Stimulated activated CD4-positive, alpha-beta T cell treated with anti-CD3 and anti-CD28 coated beads, TNF-alpha, amount 100 ng/mL, for 4 hours (primary cell): ENCODE results near the gene LILRB5.
"Not testable (repeated sequence)": the region's sequence is repeated elsewhere in the genome, so short reads cannot be mapped to it uniquely, and the experiment has no call there.

Experiments
- DNase-seq, 3 experiments: peaks; one replicate each; pipeline ENCODE4 v3.0.0-alpha.2; 2020; ENCODE audit warnings: low read depth in 3 of 3

LILRB5 gene

DNA sequence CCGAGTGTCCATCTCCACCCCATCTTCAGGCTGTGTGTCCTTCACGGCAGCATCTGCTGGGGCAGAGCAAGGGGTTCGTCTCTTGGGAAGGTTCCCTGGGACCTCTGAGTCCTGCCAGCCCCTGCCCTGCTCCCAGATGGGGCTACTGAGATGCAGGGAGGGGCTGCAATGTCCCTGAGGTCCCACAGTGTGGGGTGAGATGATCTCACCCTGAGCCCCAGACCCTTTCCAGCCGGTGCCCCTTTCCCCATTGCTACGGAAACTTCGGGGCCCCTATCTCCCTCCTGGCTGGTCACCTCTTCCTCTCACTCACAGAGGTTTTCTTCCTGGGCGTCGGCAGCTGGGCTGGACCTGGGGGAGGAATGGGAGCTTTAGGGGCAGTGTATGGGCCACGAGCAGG is 18.9 kb upstream of the LILRB5 start:
- no peak for DNase-seq

DNA sequence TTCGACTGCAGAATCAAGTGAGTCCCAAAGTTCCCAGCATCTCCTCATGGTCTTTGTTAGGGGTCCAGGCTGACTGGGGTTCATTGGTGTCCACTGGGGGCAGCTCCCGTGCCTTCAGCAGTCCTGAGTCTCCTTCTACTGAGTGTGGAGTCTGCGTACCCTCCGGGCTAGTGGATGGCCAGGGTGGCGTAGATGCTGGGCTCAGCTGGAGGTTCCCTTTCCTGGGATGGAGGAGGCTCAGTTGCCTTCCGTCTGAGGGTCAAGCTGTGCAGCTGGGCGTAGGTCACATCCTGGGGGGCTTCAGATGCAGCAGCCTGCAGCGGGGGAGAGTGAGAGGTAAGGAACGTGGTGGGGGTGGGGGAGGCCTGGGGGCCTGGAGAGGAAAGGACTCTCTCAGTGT is 17.4 kb upstream of the LILRB5 start:
- not testable (repeated sequence) for DNase-seq

DNA sequence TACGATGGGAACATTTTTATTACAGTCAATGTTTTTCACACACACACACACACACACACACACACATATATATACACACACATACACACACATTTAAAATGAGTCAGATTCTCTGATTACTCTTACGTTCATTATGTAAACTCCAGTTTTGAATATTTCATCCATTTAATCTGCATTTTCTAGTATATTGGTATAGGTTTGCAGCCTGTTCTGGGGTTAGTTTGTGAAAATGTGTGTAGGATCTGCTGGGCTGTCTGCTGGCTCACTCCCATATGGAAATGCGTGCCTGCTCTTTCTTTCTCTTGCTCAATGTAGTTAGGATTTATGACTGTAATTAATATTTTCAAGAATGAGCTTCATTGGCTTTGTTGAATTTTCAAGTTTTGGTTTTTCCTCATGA is 16.7 kb upstream of the LILRB5 start:
- no peak for DNase-seq

DNA sequence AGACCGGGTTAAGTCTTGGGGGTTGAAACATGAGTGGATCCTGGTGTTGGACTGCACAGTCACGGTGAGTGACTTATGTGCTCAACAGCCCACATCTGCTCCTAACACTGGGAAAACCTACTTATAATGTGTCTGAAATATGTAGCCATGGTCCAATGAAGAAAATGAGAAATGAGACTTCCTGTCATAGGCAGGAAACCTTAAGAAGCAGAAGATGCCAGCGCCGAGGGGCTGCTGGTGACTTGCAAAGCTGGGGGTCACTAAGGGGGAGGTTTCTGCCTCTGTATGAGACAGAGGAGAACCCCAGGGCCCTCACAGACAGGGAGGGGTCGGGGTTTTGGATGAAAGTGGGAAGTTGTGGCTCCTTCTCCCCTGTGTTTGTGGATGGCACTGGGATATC is 15.1 kb upstream of the LILRB5 start:
- not testable (repeated sequence) for DNase-seq

DNA sequence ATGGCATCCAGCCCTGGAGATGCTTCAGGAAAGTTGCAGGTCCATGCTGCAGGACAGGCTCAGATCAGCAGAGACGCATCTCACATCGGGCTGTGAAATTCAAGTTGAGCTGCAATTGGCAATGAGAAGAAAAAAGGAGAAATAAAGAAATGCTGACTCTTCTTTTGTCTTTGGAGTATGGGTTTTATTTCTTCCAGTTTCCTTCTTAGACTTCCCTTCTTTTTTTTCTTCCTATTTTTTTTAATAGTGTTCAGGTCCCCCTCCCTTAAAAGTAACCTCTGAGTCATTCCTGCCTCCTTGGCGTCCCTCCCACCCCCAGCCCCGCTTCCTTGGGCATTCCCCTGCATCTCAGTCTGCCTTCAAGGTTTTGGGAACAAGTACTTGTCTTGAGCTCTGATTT is 14.5 kb upstream of the LILRB5 start:
- not testable (repeated sequence) for DNase-seq

DNA sequence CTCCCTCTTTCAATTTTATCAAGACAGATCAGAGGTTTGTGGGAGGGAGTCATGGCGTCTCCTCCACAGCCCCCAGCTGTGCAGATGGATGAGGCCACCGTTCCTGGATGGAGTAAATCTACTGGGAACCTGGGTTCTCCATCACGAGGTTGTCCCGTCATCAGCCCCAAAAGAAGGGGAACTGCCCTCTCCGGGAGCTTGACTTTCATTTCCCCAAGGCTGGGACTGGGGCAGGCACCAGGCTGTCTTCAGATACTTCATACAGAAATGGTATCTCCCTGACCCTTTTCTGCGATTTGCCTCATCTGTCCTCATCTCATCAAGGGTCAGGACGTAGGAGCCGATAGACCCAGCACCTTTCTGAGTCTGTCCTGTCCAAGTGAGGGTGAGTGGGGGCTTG is 14.0 kb upstream of the LILRB5 start:
- DNase-seq, result no peak

DNA sequence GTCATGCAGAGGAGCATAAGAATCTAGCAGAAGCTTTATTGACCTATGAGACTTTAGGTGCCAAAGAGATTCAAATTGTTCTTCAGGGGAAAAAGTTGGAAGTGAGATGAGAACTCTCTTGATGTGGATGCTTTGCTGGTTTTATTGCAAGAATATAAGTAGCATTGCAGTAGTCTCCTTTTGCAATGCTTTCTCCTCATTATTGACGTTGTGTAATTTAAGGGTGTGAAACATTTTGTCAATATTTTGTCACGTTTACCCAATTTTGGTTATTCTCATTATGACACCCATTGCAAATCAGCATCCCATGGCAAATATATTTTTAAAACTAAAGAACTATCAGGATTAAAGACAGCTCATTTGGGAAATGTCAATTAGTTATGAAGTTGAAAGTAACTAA is 11.9 kb upstream of the LILRB5 start:
- no peak for DNase-seq

DNA sequence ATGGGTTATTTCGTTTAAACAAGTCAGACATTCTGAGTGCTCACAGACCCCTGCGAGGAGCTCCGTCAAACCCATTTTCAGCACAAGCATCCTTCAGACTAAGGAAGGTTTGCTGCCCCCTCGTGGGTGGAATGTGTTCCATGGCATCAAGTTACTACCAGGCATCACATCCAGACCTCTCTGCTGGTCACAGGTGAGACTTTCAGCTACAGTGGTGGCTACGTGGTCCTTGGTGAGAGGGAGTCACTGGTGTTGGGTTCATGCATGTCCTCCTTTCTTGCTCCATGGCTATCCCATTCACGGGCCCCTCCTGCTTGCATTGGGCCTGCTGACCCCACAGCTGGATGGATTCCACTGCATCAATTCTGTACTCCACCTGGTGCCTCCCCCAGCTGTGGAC is 9.1 kb upstream of the LILRB5 start:
- DNase-seq, result peak; percentile 27 to 52 (median 39)

DNA sequence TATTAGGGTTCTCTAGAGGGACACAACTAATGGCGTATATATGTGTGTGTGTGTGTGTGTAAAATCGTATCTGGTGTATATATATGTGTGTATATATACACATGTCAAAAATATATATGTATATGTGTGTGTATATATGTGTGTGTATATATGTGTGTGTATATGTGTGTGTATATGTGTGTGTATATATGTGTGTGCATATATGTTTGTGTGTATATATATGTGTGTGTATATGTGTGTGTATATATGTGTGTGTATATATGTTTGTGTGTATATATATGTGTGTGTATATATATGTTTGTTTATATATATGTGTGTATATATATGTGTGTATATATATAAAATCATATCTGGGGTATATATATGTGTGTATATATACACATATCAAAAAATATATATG is 5.4 kb upstream of the LILRB5 start:
- no peak for DNase-seq

DNA sequence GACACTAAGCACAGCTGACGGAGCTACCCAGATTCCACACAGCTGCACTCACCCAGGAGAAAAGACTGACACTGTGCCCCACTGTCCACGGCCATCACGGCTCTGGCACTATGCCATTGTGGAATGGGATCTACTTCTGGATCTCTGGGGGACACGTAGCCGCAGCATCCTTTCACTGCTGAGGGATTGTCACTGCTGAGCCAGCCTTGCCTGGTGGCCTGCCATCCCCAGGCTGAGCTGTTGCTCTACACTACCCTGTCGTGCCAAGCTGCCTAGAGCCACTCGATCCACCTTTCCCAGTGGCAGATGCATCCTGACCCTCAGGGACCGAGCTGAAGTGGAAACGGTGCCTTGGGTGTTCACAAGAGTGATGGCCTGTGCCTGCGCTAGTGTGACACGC is 5.0 kb upstream of the LILRB5 start:
- no peak for DNase-seq

DNA sequence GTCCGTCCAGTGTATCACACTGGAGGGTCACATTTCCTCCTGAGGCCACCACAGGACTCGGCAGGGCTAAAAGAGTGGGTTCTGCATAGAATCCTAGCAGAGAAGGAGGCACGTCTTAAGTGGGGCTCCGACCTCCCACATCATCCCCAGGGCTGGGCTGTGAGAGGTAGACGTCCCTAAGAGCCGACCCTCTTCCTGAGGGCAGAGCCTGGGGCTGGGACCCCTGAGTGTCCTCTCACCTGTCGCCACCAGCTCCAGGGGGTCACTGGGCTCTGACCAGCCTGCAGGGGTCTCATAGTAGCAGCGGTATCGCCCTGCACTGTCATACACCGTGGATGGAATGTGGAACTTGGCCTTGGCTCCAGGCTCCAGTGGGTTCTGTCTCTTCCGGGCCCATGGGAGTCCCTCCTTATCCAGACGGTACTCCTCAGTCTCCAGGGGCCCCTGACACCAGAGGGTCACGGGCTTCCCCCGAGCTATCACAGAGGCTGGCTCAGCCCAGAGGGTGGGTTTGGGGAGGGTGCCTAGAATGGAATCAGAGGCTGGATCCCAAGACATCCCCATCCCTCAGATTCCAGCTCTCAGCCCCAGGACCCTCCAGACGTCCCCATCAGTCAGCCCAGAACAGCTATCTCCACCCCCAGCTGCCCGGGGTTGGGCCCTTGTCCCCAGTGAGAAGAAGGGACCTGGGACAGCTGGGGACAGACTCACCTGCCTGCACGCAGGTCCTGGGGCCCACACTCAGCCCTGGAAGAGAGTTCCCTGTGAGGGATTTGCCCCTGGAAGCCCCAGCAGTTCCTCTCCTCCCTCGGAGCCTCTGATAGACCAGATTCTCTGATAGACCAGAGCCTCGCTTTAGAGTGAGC is 590 bp downstream of the LILRB5 start:
- DNase-seq, result no peak

DNA sequence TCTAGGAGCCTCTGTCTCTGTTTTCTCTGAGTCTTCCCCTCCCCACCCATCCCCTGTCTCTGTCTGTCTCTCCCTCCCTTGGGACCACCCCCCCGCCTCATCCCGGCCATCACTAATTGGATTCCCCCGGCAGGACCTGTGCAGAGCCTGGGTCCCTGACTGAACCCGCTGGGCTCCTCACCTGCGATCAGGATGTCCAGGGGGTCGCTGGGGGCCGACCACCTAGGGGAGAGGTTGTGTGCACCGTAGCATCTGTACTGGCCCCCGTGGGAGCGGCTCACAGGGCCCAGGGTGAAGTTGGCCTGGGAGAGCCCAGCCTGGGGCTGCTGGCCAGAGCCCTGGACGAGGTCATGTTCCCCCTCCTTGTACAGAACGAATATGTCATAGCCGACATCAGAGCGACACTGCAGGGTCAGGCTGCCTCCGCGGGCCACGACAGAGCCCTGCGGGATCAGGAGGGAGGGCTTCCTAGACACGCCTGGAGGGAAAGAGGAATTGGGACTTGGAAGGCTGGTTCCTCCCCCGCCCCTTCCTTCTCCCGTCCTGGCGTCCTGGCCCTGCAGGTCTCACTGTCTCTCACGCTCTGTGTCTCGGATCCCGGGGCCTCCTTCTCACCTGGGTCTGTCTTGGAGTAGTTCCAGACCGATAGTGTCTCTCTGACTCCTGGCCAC is 1.8 kb downstream of the LILRB5 start:
- no peak for DNase-seq

DNA sequence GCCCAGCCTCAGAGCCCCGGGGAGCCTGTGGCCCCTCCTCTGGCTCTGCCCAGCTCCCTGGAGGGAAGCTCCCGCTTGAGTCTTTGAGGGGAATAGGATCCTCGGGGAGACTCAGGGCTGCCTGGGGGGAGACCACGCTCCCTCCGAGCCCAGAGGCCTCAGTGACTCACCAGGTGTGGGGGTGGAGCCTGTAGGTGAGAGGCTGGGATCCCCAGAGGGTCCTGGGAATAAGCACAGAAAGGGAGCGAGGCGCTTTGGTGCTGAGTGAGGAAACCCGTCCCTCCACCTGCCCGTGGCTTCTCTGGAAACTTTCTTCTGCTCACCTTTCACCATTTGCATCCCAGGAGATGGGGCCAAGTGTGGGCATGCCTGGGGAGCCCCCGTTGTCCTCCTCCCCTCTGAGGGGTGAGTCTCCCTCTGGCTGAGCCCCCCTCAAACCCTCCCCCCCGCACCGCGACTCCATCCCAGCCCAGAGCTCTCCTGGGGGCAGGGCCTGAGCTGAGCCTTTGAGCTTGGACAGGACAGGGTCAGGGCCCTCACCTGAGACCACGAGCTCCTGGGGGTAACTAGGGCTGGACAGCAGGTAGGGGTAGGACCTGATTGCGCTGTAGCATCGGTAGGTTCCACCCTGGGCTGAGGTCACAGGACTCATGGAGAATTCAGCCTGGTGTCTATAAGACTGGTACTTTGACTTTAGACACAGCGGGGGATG is 2.7 kb downstream of the LILRB5 start:
- no peak for DNase-seq

DNA sequence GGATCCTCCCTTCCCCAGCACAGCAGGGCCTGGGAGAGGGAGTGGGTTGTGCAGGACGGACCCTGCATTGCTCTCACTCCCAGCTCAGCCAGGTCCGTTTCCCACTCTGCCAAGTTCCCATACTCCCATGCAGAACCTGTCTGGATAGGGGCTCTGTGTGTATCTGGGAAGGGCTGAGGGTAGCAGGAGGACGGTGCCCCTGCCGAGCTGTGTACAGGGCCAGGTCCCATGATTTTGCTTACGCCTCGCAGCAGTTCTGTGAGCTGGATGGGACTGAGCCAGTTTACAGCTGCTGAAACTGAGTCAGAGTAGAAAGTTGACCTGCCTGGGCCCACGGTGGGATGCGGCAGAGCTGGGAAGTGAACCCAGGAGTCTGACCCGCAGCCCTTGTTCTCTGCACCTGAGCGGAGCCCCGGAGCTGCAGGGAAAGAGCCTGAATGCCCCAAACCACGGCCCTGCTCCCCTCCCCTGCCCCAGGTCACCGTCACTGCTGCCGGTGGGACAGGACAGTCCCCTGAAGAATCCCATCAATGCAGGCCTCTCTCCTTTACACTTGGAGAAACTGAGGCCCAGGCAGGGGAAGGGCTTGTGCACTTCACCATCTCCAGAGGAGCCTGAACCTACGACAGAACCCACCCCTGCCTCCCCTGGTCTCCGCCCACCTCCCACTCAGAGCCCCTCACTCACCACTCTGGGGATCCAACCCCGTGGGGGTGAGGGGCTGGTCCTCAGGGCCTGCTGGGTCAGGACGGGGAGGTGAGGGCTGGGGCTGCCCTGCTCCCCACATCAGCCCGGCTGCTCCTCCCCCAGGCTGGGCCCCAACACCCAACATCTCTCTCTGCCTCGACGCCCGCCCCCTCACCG is 3.5 kb downstream of the LILRB5 start:
- no peak for DNase-seq

DNA sequence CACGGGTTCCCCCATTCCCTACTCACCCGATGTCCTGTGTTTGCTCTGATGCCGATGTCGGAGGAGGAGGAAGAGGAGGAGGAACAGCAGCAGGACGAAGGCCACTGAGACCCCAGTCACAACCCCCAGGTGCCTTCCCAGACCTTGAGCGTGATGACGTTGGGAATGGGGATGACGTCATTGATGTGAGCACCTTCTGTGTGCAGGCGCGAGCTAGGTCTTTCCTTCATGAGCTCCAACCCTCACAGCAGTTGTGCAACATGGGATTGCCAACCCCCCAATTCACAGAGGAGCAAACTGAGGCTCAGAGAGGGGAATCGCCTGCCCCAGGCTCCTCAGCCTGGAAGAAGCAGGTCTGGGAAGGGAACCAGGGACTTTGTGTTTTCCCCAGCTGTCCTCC is 4.2 kb downstream of the LILRB5 start:
- DNase-seq, result no peak

DNA sequence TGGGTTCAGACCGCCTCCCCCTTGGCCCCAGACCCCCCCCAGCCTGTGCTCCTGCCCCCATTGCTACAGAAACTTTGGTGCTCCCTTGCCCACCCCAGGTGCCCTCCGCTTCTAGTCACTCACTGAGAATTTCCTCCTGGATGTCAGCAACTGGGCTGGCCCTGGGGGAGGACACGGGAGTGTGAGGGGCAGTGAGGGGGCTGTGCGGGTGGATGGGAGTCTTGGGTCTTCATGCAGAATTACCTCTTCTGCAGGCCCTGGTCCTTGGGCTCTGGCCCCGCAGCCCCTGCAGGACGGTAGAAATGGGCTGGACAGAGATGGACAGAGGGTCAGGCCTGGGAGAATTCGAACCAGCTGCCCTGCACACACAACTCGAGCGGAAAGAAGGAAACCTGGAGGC is 4.8 kb downstream of the LILRB5 start:
- no peak for DNase-seq

DNA sequence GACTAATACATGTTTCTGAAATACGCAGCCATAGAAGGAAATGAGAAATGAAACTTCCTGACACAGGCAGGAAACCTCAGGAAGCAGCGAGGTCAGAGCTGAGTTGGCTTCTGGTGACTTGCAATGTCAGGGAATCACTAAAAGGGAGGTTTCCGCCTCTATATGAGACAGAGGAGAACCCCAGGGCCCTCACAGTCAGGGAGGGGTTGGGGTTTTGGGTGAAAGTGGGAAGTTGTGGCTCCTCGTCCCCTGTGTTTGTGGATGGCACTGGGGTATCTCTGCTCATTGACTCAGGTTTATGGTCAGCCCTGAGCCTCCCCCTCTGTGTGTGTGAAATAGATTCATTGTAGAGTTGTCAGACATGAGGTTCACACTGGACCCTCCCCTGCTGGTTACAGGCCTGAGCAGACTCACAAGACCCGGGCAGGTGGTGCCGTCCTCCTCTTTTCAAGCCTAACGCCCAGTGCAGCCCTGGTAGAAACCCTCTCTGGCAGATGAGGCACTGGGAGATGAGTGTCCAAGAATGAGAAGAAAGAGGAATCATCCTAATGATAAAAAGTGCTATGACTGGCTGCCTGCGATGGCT is 9.0 kb downstream of the LILRB5 start:
- no peak for DNase-seq

DNA sequence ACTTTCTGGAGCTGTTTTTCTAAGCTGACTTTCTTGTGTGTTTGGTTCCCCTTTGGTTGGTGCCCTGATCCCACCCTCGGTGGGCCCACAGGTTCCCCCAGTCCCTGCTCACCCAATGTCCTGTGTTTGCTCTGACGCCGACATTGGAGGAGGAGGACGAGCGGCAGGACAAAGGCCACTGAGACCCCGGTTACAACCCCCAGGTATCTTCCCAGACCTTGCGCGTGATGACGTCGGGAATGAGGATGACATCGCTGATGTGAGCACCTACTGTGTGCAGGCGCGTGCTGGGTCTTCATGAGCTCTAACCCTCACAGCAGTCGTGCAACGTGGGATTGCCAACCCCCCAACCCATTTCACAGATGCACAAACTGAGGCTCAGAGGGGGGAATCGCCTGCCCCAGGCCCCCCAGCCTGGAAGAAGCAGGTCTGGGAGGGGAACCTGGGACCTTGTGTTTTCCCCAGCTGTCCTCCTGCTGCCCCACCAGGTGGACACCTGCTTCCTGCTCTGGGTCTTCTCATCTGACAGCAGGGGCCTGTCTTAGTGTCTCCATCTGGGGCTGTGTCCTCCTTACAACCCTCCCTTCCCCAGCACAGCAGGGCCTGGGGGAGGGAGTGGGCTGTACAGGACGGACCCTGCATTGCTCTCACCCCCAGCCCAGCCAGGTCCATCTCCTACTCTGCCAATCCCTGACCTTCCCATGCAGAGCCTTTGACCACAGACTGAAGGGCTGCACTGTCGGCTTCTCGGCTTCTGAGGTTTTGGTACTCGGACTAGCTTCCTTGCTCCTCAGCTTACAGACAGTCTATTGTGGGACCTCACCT is 9.8 kb downstream of the LILRB5 start:
- DNase-seq, result no peak

DNA sequence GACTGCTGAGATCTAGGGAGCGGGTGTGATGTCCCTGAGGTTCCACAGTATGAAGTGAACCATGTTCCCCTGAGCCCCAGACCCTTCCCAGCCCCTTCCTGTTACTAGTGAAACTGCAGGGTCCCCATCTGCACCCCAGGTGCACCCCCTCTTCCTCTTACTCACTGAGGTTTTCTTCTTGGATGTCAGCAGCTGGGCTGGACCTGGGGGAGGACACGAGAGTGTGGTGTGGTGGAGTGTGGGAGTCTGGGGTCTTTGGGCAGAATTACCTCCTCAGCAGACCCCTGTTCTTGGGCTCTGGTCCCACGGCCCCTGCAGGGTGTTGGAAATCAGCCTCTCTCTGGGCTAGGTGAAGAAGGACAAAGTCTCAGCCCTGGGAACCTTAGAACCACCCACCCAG is 11.1 kb downstream of the LILRB5 start:
- no peak for DNase-seq

DNA sequence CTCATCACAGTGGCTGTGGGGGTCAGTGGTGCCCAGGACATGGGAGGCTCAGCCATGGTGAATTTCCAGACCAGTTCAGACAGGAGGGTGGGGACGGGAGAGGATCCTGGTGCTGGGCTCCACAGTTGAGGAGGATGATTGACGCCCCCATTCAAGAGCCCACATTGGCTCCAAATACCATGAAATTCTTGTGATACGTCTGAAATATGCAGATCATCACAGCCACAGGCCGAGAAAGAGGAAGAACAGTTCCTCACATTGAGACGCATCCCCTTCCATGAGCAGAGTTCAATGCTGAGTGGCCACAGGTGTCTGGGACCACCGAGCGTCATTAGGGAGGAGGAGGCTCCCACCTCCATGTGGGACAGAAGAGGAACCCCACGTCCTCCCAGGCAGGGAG is 13.3 kb downstream of the LILRB5 start:
- not testable (repeated sequence) for DNase-seq

DNA sequence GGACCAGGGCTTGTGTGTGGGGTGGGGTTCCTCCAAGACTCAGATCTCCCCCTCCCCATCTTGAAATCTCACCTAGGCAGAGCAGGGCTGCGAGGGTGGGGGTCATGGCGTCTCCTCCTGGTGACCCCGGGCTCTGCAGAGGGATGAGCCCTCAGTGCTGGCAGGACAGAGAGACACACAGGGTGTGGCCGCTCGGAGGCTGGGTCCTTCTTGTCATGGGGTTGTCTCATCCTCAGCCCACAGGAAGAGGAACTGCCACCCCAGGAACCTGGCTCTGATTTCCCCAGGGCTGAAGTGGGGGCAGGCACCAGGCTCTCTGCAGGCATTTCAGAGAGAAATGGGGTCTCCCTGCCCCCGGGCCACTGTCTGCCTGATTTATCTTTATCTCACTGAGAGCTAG is 14.4 kb downstream of the LILRB5 start, which contains the start of gene LILRA6:
Gene LILRA6 (minus strand): TSS at position 145 of the 400 bp plus-strand sequence.
- DNase-seq, result not testable (repeated sequence)
